ENCODE results near the gene ORAI3.

ORAI3 gene

DNA sequence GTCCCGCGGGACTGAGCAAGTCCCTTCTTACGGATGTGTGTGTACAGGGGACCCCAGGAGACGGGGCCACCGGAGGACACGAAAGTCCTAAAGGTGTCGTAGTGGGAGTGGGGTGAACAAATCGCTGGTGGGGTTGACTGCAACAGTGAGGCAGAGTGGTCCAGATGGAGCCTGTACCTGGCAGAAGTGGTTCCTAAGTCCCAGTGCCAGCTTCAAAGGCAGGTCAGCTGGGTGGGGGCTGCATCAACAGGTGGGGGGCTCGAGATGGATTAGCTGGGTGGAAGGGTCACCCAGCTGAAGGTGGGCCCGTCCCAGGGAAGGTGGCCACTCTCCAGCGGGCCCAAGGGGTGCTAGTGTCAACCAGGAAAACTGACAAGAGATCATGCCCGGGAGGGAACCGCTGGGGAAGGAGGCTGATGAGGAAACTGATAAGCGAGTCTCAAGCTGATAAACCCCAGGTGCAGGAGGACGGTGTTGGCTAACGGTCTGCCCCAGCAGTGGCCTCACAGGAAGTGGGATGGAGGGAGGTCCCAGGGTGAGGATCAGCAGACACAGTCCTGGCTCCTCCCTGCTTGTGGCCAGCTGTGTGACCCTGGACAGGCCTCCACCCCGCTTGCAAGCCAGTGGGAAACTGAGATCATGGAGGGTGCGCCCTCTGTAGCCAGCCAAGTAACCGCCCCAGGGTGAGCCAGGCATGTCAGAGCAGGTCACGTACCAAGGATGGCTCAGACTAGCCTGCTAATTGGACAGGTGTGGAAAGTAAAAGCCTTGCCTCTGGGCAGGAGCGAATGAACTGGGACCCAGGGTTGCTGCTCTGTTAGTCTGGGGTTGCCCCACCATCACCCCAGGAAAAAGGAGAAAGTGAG is 1.0 kb downstream of the ORAI3 start:
- TF ChIP-seq, protein P1, sequence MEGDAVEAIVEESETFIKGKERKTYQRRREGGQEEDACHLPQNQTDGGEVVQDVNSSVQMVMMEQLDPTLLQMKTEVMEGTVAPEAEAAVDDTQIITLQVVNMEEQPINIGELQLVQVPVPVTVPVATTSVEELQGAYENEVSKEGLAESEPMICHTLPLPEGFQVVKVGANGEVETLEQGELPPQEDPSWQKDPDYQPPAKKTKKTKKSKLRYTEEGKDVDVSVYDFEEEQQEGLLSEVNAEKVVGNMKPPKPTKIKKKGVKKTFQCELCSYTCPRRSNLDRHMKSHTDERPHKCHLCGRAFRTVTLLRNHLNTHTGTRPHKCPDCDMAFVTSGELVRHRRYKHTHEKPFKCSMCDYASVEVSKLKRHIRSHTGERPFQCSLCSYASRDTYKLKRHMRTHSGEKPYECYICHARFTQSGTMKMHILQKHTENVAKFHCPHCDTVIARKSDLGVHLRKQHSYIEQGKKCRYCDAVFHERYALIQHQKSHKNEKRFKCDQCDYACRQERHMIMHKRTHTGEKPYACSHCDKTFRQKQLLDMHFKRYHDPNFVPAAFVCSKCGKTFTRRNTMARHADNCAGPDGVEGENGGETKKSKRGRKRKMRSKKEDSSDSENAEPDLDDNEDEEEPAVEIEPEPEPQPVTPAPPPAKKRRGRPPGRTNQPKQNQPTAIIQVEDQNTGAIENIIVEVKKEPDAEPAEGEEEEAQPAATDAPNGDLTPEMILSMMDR (IDR thresholded peaks at IDR 0.05; ENCODE audit: low read depth, low read length): peak; percentile 7
- DNase-seq (ENCODE audit: extremely low read depth, low read depth): peak; percentile 81

DNA sequence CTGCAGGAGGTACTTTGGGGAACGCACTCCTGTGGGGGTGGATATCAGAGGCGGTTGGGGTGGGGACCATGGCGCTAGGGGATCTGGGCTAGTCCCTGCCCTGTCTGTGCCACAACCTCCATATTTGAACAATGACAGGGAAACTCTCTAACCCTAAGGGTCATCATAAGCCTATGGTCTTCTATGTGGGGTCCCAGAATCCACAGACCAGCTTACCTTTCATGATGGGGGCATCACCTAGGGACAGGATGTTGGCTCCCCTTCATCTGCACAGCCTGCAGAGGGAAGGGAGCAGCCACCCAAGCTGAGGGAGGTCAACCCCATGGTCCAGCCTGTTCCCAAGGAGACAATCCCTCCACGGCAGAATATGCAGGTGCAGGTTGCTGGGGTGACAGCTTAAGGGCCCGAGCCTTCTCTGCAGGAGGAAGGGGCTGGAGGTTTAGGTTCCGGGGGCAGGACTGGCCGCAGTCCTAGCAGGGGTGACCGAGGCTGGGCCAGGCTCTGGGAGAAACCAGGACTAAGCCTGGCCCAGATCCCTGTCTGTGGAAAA is 1.7 kb downstream of the ORAI3 start:
- DNase-seq (ENCODE audit: extremely low read depth, low read depth): no peak
- TF ChIP-seq, protein P1 (IDR thresholded peaks at IDR 0.05; ENCODE audit: low read depth, low read length): no peak

DNA sequence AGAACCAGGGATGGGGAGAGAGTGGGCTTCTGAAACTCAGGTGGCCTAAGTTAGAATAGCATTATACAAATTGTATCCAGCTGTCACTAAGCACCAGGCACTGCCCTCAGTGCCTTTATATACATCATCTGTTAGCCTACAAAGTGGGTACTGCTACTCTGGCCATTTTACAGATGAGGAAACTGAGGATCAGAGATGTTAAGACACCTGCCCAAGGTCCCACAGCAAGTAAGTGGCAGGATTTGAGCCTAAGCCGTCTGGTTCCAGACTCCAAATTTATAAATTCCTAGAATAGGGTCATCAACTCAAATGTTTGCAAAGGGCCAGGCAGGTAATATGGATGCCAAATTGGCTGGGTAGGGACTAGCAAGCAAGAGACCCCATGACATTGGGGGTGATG is 2.3 kb downstream of the ORAI3 start:
- DNase-seq (ENCODE audit: extremely low read depth, low read depth): no peak
- TF ChIP-seq, protein P1 (IDR thresholded peaks at IDR 0.05; ENCODE audit: low read depth, low read length): no peak

DNA sequence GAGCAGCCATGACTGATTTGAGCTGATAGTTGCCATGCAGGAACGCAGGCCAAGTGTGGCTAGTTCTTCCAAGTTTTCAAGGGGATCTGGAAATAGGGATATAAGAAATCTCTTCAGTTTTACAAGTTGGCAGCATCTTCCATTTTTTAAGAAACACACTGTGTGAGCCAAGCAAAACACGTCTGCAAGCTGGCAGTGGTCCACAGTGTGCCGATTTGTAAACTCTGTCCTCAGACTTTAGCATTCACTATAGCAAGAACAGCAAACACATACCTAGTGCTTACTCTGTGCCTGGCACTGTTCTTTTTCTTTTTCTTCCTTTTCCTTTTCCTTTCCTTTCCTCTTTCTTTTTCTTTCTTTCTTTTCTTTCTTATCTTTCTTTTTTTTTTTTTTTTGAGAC is 2.9 kb downstream of the ORAI3 start:
- no peak for DNase-seq (ENCODE audit: extremely low read depth, low read depth)
- TF ChIP-seq, protein P1 (IDR thresholded peaks at IDR 0.05; ENCODE audit: low read depth, low read length): no peak

DNA sequence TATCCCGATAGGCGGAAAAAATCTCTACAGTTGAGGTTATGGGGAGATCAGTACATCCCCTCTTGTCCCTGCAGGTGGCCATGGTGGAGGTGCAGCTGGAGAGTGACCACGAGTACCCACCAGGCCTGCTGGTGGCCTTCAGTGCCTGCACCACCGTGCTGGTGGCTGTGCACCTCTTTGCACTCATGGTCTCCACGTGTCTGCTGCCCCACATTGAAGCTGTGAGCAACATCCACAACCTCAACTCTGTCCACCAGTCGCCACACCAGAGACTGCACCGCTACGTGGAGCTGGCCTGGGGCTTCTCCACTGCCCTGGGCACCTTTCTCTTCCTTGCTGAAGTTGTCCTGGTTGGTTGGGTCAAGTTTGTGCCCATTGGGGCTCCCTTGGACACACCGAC is 4.2 kb downstream of the ORAI3 start:
- TF ChIP-seq, protein P1 (IDR thresholded peaks at IDR 0.05; ENCODE audit: low read depth, low read length): no peak
- no peak for DNase-seq (ENCODE audit: extremely low read depth, low read depth)

DNA sequence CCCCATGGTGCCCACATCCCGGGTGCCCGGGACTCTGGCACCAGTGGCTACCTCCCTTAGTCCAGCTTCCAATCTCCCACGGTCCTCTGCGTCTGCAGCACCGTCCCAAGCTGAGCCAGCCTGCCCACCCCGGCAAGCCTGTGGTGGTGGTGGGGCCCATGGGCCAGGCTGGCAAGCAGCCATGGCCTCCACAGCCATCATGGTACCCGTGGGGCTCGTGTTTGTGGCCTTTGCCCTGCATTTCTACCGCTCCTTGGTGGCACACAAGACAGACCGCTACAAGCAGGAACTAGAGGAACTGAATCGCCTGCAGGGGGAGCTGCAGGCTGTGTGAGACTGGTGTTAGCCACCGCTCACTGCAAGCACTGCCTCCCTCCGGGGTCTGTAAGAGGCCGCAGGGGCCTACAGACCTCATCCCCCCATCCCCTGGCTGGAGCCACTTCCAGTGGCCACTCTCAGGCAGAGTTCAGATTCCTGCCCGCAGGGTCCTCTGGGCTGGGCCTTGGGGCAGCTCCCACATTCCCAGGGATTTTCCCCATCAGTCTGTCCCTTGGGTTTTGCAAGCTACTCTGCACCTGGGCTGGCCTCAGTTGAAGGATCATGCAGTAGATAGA is 4.8 kb downstream of the ORAI3 start:
- TF ChIP-seq, protein P1 (IDR thresholded peaks at IDR 0.05; ENCODE audit: low read depth, low read length): peak; percentile 74
- DNase-seq (ENCODE audit: extremely low read depth, low read depth): no peak

DNA sequence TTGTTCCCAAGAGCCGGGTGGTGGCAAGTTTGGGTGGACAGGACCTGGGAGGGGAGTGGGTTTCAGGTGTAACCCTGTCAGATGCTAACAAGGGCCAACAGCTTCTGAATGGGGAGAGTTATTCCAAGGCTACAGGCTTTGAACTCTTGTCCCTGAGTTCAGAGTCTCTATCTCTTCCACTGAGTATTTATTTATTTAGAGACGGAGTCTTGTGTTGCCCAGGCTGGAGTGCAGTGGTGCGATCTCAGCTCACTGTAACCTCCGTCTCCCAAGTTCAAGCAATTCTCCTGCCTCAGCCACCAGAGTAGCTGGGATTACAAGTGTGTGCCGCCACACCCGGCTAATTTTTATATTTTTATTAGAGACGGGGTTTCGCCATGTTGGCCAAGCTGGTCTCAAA is 6.1 kb downstream of the ORAI3 start:
- no peak for DNase-seq (ENCODE audit: extremely low read depth, low read depth)
- TF ChIP-seq, protein P1 (IDR thresholded peaks at IDR 0.05; ENCODE audit: low read depth, low read length): no peak
